GM21515 (cell line): ENCODE data around the gene NCKAP5.

Experiments used
- ATAC-seq: cut with Tn5 transposase; IDR thresholded peaks from one replicate; pipeline ENCODE4 v1.9.1; 2021; ENCODE audit not compliant: unreplicated experiment

Gene NCKAP5

DNA sequence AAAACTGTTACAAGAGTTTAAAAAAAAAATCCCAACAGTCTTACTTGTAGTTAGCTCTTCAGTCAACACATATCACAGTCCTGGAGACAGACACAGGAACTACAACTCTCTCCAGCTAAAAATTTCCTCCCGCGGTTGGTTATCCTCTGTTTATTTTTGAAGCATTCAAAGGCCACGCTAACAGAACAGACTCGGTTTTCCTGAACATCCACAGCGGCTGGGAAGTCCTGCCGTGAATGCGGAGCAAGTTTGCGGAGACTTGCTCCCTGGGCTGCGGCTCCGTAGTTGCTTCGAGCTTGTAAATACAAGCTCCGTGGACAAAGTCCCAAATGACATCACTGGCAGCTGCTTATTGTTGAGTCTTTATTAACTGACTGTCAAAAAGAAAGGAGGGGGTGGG lies at the start of gene NCKAP5:
NCKAP5 (minus strand) TSS at position 292 of the 400 bp plus-strand sequence. CDS start 50,937 bp downstream, outside the sequence.
- ATAC-seq: no peak

DNA sequence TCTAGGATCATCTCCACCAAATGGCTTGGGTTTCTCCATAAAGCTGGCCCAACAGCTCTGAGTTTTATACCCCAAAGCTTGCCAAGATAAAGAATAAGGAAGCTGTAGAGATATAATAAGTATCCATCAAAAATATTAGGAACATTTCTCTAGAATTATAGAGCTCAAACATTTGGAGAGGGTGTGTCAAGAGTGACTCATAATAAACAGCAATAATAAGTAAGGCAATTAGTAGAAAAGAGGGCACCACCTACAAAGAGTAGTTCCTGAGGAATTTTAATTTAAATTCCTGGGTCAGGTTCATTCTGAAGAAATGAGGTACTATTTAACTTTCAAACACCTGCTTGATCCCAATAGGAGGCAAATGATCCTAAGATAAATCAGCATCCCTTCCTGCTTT lies 41.4 kb upstream of the NCKAP5 start:
- no peak for ATAC-seq

DNA sequence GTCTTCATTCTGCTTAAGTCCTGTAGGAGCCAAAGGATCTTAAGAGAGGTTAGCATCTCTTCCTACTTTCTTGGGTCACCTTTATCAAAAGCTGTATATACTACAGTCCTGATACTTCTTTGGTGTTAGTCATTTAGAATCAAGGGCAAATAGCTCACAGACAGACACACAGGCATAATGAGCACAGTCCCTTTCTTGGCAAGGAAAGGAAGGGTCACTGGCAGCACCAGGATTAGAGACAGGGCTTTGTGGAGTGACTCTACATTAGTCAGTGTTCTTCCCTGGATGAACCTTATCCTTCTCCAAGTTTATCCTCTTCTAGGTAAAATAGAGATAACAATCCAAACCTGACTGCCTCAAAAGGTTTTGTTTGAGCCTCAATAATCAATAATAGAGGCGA lies 40.0 kb upstream of the NCKAP5 start:
- no peak for ATAC-seq

DNA sequence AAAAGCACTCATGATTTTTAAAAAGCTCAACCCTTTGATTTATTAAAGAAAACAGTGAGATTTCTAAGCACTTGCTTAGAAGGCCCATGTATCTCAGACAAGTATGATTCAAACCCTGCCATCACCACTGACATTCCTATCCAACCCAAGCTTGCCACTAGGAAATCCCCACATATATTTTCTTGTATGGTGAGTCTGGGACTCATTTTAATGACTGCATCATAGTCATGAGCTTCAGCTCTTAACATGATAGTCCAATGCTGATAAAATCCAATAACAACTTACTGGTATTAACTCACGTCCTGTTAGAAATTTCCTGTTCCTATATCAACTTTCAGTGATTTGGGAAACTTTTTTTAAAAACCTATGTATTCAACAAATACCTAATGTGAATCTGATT lies 39.4 kb upstream of the NCKAP5 start:
- ATAC-seq: no peak

DNA sequence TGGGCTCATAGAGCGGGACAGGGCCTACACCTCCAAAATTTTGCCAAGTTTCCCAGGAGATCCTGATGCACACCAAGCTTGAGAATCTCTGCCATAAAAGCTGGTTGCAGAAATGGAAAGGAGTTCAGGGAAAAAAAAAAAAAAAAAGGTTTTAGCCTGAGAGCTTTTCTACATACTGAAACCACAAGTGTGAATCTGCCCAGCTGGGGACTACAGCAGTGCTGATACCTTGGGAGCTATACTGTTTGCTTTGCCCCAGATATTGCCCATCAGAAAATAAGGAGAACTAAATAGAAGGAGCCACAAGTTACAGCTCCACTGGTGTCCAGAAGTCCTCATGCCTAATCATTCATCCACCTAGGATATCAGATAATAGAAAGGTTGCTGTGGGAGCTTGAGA lies 38.4 kb upstream of the NCKAP5 start:
- ATAC-seq: no peak

DNA sequence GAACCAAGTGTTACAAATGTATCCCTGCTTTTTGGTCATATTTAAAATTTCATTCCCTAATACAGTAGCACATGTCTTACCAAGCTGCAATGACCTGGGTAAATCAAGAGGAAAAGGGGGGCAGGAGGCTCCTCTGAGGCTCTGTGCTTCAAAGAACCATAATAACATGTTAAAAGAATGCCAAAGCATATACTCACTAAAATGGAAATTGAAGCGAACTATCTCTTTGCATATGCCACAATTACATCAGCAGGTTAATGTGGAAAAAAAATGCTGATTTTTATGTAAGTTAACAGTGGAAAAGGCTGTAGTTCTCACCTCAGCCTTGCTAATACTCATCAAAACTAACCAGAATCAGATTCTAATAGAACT lies 37.5 kb upstream of the NCKAP5 start:
- no peak for ATAC-seq

DNA sequence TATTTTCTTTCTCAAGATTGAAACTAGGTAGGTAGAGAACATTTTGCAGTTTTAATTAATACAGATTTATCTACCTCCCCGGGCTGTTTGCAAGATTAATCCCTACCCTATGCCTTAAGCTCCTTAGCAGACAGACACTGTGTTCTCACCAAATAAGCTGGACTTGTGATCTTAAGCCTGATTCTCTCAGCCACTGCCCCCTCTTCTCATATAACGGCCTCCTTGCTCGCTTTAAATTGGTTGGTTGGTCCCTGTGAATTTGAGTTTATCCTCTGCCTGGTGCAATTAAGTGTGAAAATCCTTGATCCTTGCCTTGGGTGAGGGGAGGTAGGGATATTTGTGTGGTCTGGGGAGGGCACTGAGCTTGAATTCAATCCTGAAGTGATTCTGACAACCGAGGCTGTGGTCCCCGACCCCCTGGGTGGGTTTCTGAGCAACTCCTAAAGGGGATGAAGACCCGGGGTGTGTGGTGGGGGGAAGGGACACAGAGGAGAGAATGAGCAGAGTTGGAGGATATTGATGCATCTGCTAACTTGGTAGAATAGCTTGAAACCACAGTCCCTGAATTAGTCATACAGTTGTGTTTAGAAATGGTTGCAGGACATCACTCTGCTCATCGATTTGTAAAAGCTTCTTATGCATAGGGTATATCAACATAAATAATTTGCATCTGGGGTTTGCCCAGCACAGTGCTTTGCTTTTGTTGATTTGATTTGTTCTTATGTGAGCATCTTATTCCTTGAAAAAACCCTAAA lies 36.9 kb upstream of the NCKAP5 start:
- no peak for ATAC-seq

DNA sequence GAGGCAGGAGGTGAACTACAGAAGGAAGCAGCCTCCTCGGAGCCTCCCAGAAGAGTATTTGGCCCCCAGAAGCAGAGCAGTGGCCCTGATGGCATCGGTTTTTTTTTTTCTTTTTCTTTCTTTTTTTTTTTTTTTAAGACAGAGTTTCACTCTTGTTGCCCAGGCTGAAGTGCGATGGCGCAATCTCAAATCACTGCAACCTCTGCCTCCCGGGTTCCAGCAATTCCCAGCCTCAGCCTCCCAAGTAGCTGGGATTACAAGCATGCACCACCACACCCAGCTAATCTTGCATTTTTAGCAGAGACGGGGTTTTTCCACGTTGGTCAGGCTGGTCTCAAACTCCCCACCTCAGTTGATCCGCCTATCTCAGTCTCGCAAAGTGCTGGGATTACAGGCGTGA lies 34.8 kb upstream of the NCKAP5 start:
- no peak for ATAC-seq

DNA sequence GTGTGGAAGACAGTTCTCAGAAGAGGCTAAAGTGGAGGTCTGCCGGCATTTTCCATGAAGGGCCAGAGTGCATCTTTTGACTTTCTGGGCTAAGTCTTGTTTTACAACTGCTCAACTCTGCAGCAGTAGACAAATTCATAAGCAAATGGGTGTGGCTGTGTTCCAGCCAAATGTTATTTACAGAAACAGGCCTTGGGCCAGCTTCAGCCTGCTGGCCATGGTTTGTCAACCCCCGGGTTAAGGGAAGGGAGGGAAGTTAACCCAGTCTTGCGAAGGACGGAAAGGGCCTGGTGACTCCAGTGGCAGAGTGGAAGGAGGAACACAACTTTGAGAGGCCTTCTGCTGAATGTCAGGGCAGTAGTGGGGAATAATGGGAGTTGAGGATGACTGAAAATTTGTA lies 34.3 kb upstream of the NCKAP5 start:
- no peak for ATAC-seq

DNA sequence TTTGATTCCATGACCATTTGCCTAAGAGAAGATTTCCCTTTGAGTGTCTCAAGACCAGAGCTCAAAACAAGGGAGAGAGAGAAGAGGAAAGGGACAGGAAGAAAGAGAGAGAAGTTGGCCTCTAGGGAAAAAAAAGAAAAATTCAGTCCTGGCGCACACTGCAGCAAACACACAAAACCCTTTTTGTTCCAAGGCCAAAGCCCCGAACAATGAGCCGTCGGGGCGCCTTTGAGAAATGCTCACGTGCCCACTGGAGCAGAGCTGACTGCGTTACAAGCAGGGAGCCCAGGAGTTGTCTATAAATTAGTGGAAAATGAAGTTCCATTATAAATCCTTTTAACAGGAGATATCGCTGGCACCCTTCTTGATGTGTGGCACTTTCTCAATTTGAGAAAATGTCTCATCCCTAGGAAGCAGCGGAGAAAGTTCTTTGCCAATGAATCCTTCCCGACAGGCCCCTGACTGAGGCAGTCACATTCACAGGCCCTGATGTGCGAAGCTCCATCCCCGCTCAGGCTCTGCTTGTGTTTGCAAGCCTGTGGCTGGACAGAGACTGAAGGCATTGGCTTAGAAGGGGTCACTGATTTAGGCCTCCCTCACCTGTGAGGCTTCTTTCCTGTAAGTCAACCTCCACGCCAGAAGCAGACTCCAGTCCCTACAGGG lies 32.1 kb upstream of the NCKAP5 start:
- ATAC-seq: no peak

DNA sequence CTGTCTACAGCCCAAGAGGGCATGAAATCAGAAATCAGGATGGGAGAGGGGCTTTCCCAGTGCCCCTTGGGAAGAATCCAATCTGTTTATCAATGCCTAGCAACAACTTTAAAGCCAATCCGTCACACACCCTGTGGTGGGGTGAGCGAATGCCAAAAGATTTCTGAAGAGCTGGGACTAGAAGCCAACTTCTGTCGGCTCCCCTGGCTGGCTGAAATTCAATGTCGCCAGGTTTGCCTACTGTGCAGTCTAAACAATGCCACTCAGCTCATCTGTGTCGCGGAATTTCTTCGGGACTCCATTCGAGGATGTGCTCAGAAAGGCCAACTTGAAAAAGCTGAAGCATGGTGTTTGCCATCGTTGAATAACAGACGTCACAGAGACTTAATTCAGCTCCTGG lies 31.5 kb upstream of the NCKAP5 start:
- no peak for ATAC-seq

DNA sequence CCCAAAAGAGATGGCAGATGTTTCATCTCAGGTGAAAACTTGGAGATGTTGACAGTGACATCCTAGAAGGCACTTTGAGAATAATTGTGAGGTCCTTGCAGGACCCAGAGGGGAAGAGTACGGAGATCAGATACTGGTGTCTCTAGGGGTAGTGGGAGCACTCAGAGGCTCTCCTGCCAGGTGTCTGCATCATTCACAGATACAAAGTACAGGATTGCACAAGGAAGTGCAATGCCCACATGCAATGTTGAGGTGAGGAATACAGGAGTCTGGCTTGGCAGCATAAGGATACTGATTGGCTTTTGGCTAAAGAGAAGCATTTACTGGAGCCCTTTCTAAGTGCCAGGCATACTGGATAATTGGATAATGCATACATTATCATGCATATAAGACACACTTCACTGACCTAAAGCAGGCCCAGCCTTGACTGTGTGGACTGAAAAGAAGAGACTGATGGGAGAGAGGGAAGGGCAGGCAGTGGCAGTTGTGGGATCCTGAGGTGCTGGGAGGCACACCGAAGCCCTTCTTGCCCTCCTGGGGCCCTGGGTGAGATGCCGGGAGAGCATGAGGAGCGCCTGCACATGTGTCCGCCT lies 31.0 kb upstream of the NCKAP5 start:
- no peak for ATAC-seq

DNA sequence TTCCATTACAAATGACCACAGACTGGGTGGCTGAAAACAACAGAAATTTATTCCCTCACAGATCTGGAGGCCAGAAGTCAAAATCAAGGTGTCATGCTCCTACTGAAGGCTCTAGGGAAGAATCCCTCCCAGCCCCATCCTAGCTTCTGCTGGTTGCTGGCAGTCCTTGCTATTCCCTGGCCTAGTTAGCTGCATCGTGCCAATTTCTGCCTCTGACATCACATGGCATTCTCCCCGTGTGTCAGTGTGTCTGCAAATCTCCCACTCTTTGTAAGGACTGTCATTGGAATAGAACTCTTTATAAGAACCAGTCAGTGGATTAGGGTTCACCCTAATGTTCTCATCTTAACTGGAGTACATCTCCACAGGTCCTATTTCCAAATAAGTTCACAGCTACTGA lies 30.5 kb upstream of the NCKAP5 start:
- no peak for ATAC-seq

DNA sequence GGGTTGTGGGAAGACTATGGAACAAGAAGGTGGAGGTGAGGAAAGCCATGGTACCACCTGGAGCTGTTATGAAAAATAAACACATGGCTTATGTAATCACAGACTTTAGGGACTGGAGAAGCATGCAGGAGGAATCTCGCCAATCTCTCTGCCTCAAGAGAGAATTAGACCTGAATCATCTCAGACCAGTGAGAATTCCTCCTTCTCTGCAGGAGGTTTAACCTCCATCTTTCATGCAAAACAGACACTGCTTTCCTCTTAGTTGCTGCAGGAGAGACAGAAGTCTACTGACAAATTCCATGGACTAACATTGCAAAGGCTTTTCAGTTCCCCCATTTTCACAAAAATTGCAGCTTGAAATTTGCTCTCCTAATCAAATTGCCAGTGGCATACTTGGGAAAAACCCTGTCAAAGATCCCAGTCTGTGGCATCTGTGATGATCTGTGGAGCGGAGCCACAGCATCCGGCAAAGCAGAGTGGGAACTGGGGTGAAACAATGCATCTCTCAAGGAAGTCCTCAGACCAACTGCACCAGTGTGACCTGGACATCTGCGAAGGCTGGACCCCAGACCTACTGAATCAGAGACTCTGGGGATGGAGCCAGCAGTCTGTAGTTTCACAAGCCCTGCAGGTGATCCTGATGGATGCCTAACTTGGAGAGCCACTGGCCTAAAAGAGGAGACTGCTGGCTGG lies 28.6 kb upstream of the NCKAP5 start:
- ATAC-seq: no peak

DNA sequence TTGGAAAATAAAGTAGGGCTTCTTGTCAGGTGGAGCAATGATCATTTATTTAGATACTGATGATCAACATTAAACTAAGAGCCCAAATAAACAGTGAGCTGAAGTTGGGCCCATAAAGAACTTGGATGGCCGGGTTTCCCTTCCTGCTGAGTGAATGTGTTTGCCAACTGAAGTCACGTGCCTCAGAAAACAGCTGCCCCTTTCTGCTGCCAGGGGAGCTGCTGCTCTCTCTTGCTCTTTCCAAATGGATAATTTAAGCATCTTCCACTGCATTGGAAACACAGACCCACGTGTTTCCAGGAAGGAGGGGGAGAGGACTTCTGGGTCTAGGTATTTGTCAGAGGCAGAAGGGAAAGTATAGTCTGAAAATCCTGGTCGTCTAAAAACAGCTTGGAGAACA lies 22.9 kb upstream of the NCKAP5 start:
- ATAC-seq: no peak

DNA sequence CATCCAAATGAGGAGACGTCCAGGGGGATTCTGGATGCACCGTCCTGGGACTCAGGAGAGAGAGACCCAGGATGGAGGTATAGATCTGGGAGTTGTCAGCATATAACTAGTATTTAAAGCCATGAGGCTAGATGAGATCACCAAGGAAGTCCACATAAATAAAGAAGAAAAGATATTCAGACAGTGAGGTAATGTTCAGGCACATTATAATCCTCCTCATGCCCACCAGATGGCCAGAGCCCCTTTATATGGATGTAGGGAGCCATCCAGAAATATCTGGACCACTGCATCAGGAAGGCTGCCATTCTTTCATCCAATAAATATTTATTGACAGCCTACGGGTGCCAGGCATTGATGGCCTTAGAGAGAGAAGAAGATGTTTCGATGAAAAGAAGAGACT lies 21.2 kb upstream of the NCKAP5 start:
- no peak for ATAC-seq

DNA sequence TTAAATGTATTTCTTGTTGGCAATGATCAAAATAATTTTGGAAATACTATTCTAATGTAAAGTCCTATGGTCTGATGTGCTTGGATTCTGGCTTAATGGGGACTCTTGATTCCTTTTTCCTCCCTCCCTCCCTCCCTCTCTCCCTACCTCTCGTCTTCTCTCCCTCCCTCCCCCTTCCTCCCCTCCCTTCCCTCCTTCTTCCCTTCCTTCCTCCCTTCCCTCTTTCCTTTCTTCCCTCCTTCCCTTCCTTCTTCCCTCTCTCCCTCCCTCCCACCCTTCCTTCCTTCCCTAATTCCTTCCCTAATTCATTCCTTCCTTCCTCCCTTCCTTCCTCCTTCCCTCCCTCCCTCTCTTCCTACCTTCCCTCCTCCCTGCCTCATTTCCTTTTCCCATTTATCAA lies 19.9 kb upstream of the NCKAP5 start:
- ATAC-seq: no peak

DNA sequence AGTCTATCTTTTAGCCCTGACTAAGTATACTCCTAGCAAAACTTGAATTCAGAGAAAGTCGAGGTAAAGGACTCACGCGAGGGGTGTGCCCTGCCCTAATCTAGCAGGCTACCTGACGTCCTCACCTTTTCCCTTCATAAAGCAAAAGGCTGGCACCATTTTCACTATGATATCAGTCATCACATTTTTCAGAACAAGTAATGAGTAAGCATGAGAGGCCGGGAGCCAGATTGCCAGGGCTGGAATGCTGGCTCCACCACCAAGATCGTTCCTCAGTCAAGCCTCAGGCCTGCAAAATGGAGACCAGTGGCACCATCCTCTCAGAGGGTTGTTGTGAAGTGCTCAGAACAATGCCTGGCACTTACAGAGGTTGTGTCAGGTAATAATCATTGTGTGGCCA lies 18.7 kb upstream of the NCKAP5 start:
- ATAC-seq: no peak

DNA sequence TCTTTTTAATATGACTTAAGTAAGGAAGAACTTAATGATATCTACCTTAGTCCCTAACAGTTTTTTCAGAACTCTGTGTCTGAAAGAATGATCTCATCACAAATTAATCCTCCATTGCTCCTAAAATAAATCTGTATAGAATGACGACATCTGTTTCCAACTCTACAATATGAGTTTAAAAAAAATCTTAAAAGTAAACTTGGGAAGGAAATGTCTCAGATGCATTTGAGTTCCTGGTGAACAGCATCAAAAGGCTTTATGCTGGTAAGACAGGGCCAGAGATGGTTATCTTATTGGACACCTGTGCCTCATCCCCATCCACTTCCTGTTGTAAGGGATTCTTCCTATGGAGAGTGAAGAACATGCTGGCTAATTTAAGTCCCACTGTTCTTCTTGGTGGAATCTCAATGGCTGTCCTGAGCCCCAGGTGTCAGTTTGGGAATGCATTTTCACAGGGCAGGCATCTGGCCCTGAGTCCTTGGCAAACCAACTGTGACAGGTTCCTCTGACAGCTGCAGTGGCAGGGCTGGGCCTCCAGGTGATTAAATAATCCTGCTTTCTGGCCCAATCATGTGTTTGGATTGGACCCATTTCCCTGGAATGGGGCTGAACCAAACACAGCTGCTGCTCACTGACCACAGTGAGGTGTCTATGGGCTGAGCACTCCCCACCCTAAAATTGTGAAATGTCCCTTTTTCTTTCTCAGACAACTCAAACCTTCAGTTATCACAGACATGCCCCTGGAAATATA lies 12.9 kb upstream of the NCKAP5 start:
- ATAC-seq: no peak

DNA sequence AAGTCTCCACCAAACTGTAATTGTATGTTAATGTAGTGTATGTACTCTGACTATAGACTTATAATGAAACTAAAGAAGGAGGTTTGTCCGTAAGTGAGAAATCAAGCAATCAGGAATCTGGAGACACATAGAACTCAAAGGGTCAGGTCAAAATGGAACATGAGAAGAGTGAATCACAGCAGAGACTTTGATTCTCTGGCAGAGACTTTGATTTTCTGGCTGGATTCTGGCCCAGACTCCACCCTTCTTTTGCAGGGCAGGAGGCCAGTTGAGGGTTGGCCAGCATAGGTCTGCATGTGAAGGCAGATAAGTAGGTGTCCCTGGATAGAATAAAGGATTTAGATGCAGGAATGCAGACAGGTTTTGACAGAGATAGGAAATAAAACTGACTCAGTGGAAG lies 11.0 kb upstream of the NCKAP5 start:
- no peak for ATAC-seq

DNA sequence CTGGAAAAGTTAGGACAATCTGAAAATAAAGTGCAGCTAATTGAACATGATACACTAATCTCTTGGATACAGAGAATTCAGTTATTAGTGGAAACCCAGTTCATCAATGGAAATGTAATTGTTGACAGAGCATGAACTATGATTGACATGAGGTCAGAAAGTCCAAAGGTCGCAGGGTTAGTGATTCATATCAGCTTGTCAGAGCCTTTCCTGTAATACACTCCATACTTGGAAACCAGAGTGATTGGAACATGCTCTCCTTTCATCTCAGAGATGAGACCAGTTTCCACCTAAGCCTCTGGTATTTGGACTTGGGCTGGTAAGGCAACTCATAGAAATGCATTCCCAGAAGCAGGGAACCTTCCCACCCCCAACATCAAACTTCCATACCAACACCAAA lies 8.5 kb upstream of the NCKAP5 start:
- ATAC-seq: no peak
